GM12878 (cell line): ENCODE measurements around the gene B4GALT7. TPM values are rescaled to one million over a fixed set of nuclear protein-coding genes. Genes with fewer than 3 reads are reported as not detected.

ENCODE experiments used
- ATAC-seq: fragments of 200-7000 bp; cut with Tn5 transposase; 3 replicates; pipeline ENCODE4 v1.9.1; 2020; ENCODE audit warnings: mild to moderate bottlenecking, moderate library complexity
- BruUV-seq: library from RNA; stranded (reverse); fragments of 400-500 nt; replicated peaks from 2 replicates; lab custom pipeline; 2021; lab: Mats Ljungman, UMichigan
- CTCF ChIA-PET: fragments of 300-600 bp; sonication (Branson Sonifier 250); formaldehyde crosslinking; extraction: SDS; loops from one replicate; lab custom pipeline; 2021; ENCODE audit warnings: inconsistent platforms; lab: Yijun Ruan, JAX
- POLR2A ChIA-PET: fragments of 350-600 bp; formaldehyde crosslinking; extraction: SDS; loops from one replicate; lab custom pipeline; 2021; ENCODE audit warnings: inconsistent platforms; lab: Charles Lee
- RAD21 ChIA-PET: fragments of 300-600 bp; sonication (Branson Sonifier 250); formaldehyde crosslinking; loops from one replicate; lab custom pipeline; 2023; ENCODE audit warnings: antibody characterized with exemption; ENCODE audit not compliant: unreplicated experiment; lab: Charles Lee
- SMC1A ChIA-PET: fragments of 300-600 bp; sonication (Branson Sonifier 250); formaldehyde crosslinking; loops from one replicate; lab custom pipeline; 2023; ENCODE audit not compliant: unreplicated experiment, uncharacterized antibody; lab: Charles Lee
- DNase-seq: peaks from one replicate; pipeline ENCODE4 v3.0.0-alpha.2; 2011; ENCODE audit warnings: low read depth, low spot score
- FAIRE-seq: peaks from 3 replicates; lab custom pipeline; 2011; peaks lifted over from hg19 to GRCh38; lab: Jason Lieb, UNC
- H2AFZ ChIP-seq: 2 replicates; pipeline ENCODE4 v1.6.0; 2011; ENCODE audit warnings: low read depth, low read length, control low read depth; ENCODE audit not compliant: control insufficient read depth
- H3K27ac ChIP-seq: 2 replicates; pipeline ENCODE4 v1.5.1; 2011; ENCODE audit warnings: control low read depth; ENCODE audit not compliant: control insufficient read depth, insufficient read depth
- H3K27me3 ChIP-seq, 2 experiments: replicated peaks in 1 of 2; 2 replicates each; pipeline versions ENCODE4 v1.6.0 to v1.6.1; 2011; ENCODE audit warnings: low read length in 1 of 2; ENCODE audit not compliant: control insufficient read depth in 2 of 2, insufficient read depth in 2 of 2
- H3K36me3 ChIP-seq, 2 experiments: 2 replicates each; pipeline ENCODE4 v1.5.1; 2011; ENCODE audit warnings: low read length in 1 of 2; ENCODE audit not compliant: control insufficient read depth in 2 of 2, insufficient read depth in 2 of 2
- H3K4me1 ChIP-seq: 2 replicates; pipeline ENCODE4 v1.6.1; 2011; ENCODE audit warnings: mild to moderate bottlenecking, low read length, moderate library complexity, mixed read lengths; ENCODE audit not compliant: control insufficient read depth, insufficient read depth
- H3K4me2 ChIP-seq: 2 replicates; pipeline ENCODE4 v1.6.0; 2011; ENCODE audit warnings: control low read depth; ENCODE audit not compliant: control insufficient read depth, insufficient read depth
- H3K4me3 ChIP-seq: fragments of 200-600 bp; sonication (generic); 2 replicates; pipeline ENCODE4 v1.5.1; 2016
- H3K79me2 ChIP-seq: 2 replicates; pipeline ENCODE4 v1.6.0; 2011; ENCODE audit warnings: low read length; ENCODE audit not compliant: control insufficient read depth, insufficient read depth
- H3K9ac ChIP-seq: 2 replicates; pipeline ENCODE4 v1.8.0; 2011; ENCODE audit warnings: low read length, control low read depth, mixed read lengths; ENCODE audit not compliant: control insufficient read depth, insufficient read depth
- H3K9me3 ChIP-seq: replicated peaks from 3 replicates; pipeline ENCODE4 v1.5.1; 2011; ENCODE audit warnings: mild to moderate bottlenecking, low read length; ENCODE audit not compliant: control insufficient read depth, insufficient read depth
- H4K20me1 ChIP-seq: 2 replicates; pipeline ENCODE4 v1.6.0; 2011; ENCODE audit not compliant: control insufficient read depth, insufficient read depth
- IKZF1 ChIP-seq: fragments of 450-650 bp; conservative IDR thresholded peaks from 2 replicates; pipeline ENCODE4 v1.6.1; 2017; ENCODE audit warnings: antibody characterized with exemption, mild to moderate bottlenecking
- NBN ChIP-seq: fragments of 450-650 bp; IDR thresholded peaks from 2 replicates; pipeline ENCODE4 v1.6.1; 2016
- PKNOX1 ChIP-seq: fragments of 450-650 bp; IDR thresholded peaks from 2 replicates; pipeline ENCODE4 v1.6.1; 2016; ENCODE audit warnings: mild to moderate bottlenecking
- POLR2A ChIP-seq: IDR thresholded peaks from 2 replicates; pipeline ENCODE4 v1.6.1; 2011; ENCODE audit warnings: low read depth, mild to moderate bottlenecking, low read length
- SIN3A ChIP-seq: IDR thresholded peaks from 2 replicates; pipeline ENCODE4 v1.6.1; 2012; ENCODE audit warnings: low read depth, low read length, improper control_type of control experiment
- ZNF592 ChIP-seq: fragments of 450-650 bp; IDR thresholded peaks from 2 replicates; pipeline ENCODE4 v1.6.1; 2017; ENCODE audit warnings: mild to moderate bottlenecking, moderate library complexity
- WGBS: methylation state at CpG from one replicate; pipeline ENCODE4 v1.1.6; 2016; ENCODE audit warnings: low lambda C conversion rate; ENCODE audit not compliant: insufficient replicate concordance, insufficient coverage; ENCODE audit errors: missing lambda C conversion rate; 5-methylcytosine and 5-hydroxymethylcytosine counted together
- in situ Hi-C: fragments of 300-500 bp; cut with MboI; formaldehyde crosslinking; loops from 9 replicates; pipeline ENCODE4 v1.14.3; 2018; ENCODE audit warnings: mixed read lengths
- intact Hi-C: fragments of 100-400 bp; cut with micrococcal nuclease; formaldehyde crosslinking; loops from one replicate; pipeline ENCODE4 v1.14.2; 2022; ENCODE audit not compliant: unreplicated experiment
- polyA plus RNA-seq, 11 experiments: library from polyadenylated mRNA; depleted of rRNA in 4 of 11; unstranded in 6 of 11; stranded (reverse) in 5 of 11; fragments of >200 nt; fragmentation: Nextera tagmentation in 4 of 11; fragmentation: Illumina TruSeq in 1 of 11; extraction: Ambion mirVana in 4 of 11; extraction: Trizol in 1 of 11; gene quantifications; 1 replicate in 1 of 11; 2 replicates in 10 of 11; pipeline versions ENCODE4 v1.2.1 to v1.2.3, GENCODE V29; 2011 to 2016; ENCODE audit warnings: inconsistent platforms in 2 of 11, missing spikeins in 2 of 11, low read depth in 1 of 11
- total RNA-seq, 4 experiments: library from RNA; depleted of rRNA in 3 of 4; stranded (reverse); fragments of >200 nt in 3 of 4; fragmentation: Illumina TruSeq in 1 of 4; extraction: Trizol in 1 of 4; gene quantifications; 2 replicates each; pipeline versions ENCODE4 v1.2.1 to v1.2.3, GENCODE V29; 2013 to 2021

Gene B4GALT7
- total and polyA plus RNA-seq, 10 of the 15 experiments (the other 5 are each of a cell fraction or from before 2014, with no cell fraction given) = 0.34 to 27.3 (median 16.4) TPM

- TF ChIP-seq ZNF592 (no peak), SIN3A (no peak)
These were observed 7.0 kb upstream of the B4GALT7 start (continued) for GRCh38 chr5:177592905-177593304.

GRCh38 chr5:177593511-177593910, 6.4 kb upstream of the B4GALT7 start:
- H3K27ac ChIP-seq = no peak overlapping the region
- peak overlapping the region; percentile 76 for H3K4me2 ChIP-seq
- H3K36me3 ChIP-seq = peaks cover 14 to 30% of the 10 kb centered on the region in 2 experiments; a peak in 3 of 4 replicates
- ATAC-seq = no peak
- TF ChIP-seq POLR2A (peak; percentile 57), PKNOX1 (no peak), IKZF1 (no peak), NBN (no peak)
- TF ChIP-seq, all 136 proteins: peak for 1
- DNase-seq = no peak
- FAIRE-seq = no peak
- Histone ChIP-seq H3K79me2 (peaks cover 21% of the 10 kb centered on the region), H3K4me3 (peak overlapping the region; percentile 88), H2AFZ (no peak overlapping the region), H4K20me1 (no peaks in the 10 kb centered on the region), H3K9me3 (no peaks in the 10 kb centered on the region), H3K9ac (no peak overlapping the region; the same call in 1 of the 2 replicates), H3K27me3 (no peaks in the 10 kb centered on the region), H3K4me1 (peaks cover 8% of the 10 kb centered on the region)
- in situ Hi-C loops (no loop called here), intact Hi-C loops (loop anchor here (2.0 to 10.0 kb wide), 3 partner anchors 77 to 289 kb away; partner anchors contain the start of genes DDX41, PRELID1 and RAB24)
- no TSS peak for BruUV-seq
- POLR2A ChIA-PET = interaction anchor here (0.7 to 1.3 kb wide), 7 partner anchors 9 to 926 kb away, joined by 3 to 7 read pairs (median 3); partner anchors contain the start of gene PDLIM7
- 68% methylated on average over 3 of the region's 3 CpGs for WGBS
- RAD21 ChIA-PET = interaction anchor here (1.1 to 1.2 kb wide), 2 partner anchors 83 to 92 kb away, joined by 3 to 5 read pairs; no protein-coding TSS in a partner anchor
- SMC1A ChIA-PET = no interaction called here
- CTCF ChIA-PET = interaction anchor here (0.8 to 1.7 kb wide), 3 partner anchors 84 to 204 kb away, joined by 4 read pairs; partner anchors contain the start of gene DOK3
